Gastroesophageal sphincter (tissue), 4 donors: ENCODE results near the gene UGT1A10. TPM values are rescaled to one million over a fixed set of nuclear protein-coding genes. Genes with fewer than 3 reads are reported as not detected.

Experiments
- ATAC-seq: fragments of 150-250 bp; one replicate; pipeline ENCODE4 v1.9.1; 2016; ENCODE audit warnings: mild to moderate bottlenecking, moderate library complexity
- H3K27ac ChIP-seq, 4 donors: fragments of 200-600 bp; sonication (generic) in 3 of 4; 1 replicate in 3 of 4; 2 replicates in 1 of 4; pipeline ENCODE4 v1.5.1; 2016 to 2019
- H3K27me3 ChIP-seq: fragments of 200-600 bp; sonication (generic); one replicate; pipeline ENCODE4 v1.5.1; 2019
- H3K36me3 ChIP-seq, 2 donors: fragments of 200-600 bp; sonication (generic); one replicate each; pipeline ENCODE4 v1.5.1; 2019; ENCODE audit warnings: control low read depth in 1 of 2
- H3K4me1 ChIP-seq, 3 donors: fragments of 200-600 bp; sonication (generic); 1 replicate in 2 of 3; 2 replicates in 1 of 3; pipeline ENCODE4 v1.5.1; 2016 to 2019; ENCODE audit warnings: control low read depth in 2 of 3
- H3K4me3 ChIP-seq, 2 donors: fragments of 200-600 bp; sonication (generic); one replicate each; pipeline ENCODE4 v1.5.1; 2019; ENCODE audit warnings: mild to moderate bottlenecking in 1 of 2, moderate library complexity in 1 of 2
- H3K9me3 ChIP-seq, 3 donors: fragments of 200-600 bp; sonication (generic); one replicate each; pipeline ENCODE4 v1.5.1; 2017 to 2019; ENCODE audit warnings: control low read depth in 2 of 3
- CTCF ChIP-seq, 4 experiments: fragments of 200-600 bp in 2 of 4; fragments of 450-650 bp in 2 of 4; sonication (generic) in 1 of 4; IDR thresholded peaks; one replicate each; pipeline ENCODE4 v1.5.1; 2017 to 2019; ENCODE audit warnings: antibody characterized with exemption in 4 of 4, mild to moderate bottlenecking in 2 of 4, moderate library complexity in 2 of 4
- EP300 ChIP-seq: sonication (generic); formaldehyde crosslinking; IDR thresholded peaks from one replicate; pipeline ENCODE4 v1.6.1; 2017; ENCODE audit warnings: antibody characterized with exemption, mild to moderate bottlenecking
- POLR2A ChIP-seq, 2 donors: fragments of 450-650 bp; IDR thresholded peaks; one replicate each; pipeline ENCODE4 v1.6.1; 2017; ENCODE audit warnings: antibody characterized with exemption in 2 of 2, mild to moderate bottlenecking in 2 of 2, moderate library complexity in 1 of 2
- POLR2AphosphoS5 ChIP-seq: sonication (generic); formaldehyde crosslinking; IDR thresholded peaks from one replicate; pipeline ENCODE4 v1.6.1; 2017; ENCODE audit warnings: antibody characterized with exemption
- WGBS, 2 donors: methylation state at CpG; one replicate each; pipeline ENCODE4 v1.1.5; 2018; ENCODE audit warnings: low coverage in 1 of 2; 5-methylcytosine and 5-hydroxymethylcytosine counted together
- total RNA-seq, 4 donors: library from RNA; depleted of rRNA; stranded (reverse); fragments of >200 nt; gene quantifications; one replicate each; pipeline ENCODE4 v1.1.0, GENCODE V29; 2016

Gene UGT1A10
- total RNA-seq, 4 donors from 2014 or later: 0.16 to 1.0 TPM; not detected in 2

GRCh38 chr2:233778030-233778429 lies 141.8 kb downstream of the UGT1A10 start, which contains the start of gene MROH2A:
Gene MROH2A, plus strand, starts transcription at chr2:233778330. Its CDS starts 1,029 bp downstream, at chr2:233779359.
- H3K27me3 ChIP-seq: peaks cover 25% of the 10 kb centered on the region

GRCh38 chr2:233779722-233780121 lies 143.5 kb downstream of the UGT1A10 start:
- no peak overlapping the region for H3K4me3 ChIP-seq

More at GRCh38 chr2:233778030-233778429, 141.8 kb downstream of the UGT1A10 start, which contains the start of gene MROH2A:
- no peaks in the 10 kb centered on the region for H3K36me3 ChIP-seq
- no peak within 1 kb of the TSS for H3K4me3 ChIP-seq
- WGBS, 2 donors: 50 to 100% methylated on average over 1 to 2 of the region's 2 CpGs
- no peak within 1 kb of the TSS for H3K27ac ChIP-seq
- peaks cover 0 to 26% (median 0%) of the 10 kb centered on the region in 3 donors for H3K9me3 ChIP-seq
- no peak for TF ChIP-seq POLR2AphosphoS5
- TF ChIP-seq POLR2A (IDR thresholded peaks at IDR 0.05): no peak
- TF ChIP-seq CTCF (IDR thresholded peaks at IDR 0.05): no peak
- no peak for TF ChIP-seq EP300
- H3K4me1 ChIP-seq: no peaks in the 10 kb centered on the region
- no peak for ATAC-seq

GRCh38 chr2:233780771-233781170 lies 144.5 kb downstream of the UGT1A10 start:
- no peak for ATAC-seq
- Histone ChIP-seq H3K27ac (no peak overlapping the region), H3K4me3 (no peak overlapping the region), H3K36me3 (no peaks in the 10 kb centered on the region), H3K27me3 (peaks cover 23% of the 10 kb centered on the region), H3K9me3 (peaks cover 0 to 19% (median 0%) of the 10 kb centered on the region in 3 donors), H3K4me1 (no peaks in the 10 kb centered on the region)
- 90 to 100% methylated on average over 3 to 4 of the region's 4 CpGs for WGBS, 2 donors
- TF ChIP-seq EP300 (no peak), POLR2A (IDR thresholded peaks at IDR 0.05) (no peak), CTCF (IDR thresholded peaks at IDR 0.05) (no peak), POLR2AphosphoS5 (no peak)

More at GRCh38 chr2:233779722-233780121, 143.5 kb downstream of the UGT1A10 start:
- 100% methylated on average over 3 of the region's 4 CpGs; no CpG with 5 or more reads in 1 of the 2 donors for whole genome bisulfite sequencing, 2 donors
- no peak for ATAC-seq
- Histone ChIP-seq H3K27ac (no peak overlapping the region), H3K9me3 (peaks cover 0 to 26% (median 0%) of the 10 kb centered on the region in 3 donors), H3K36me3 (no peaks in the 10 kb centered on the region), H3K4me1 (no peaks in the 10 kb centered on the region), H3K27me3 (peaks cover 28% of the 10 kb centered on the region)
- TF ChIP-seq CTCF (IDR thresholded peaks at IDR 0.05) (no peak), EP300 (no peak), POLR2AphosphoS5 (no peak)

GRCh38 chr2:233789554-233789953 lies 153.3 kb downstream of the UGT1A10 start:
- H3K4me1 ChIP-seq: no peaks in the 10 kb centered on the region
- no peaks in the 10 kb centered on the region for H3K9me3 ChIP-seq
- no peak for ATAC-seq
- no peaks in the 10 kb centered on the region for H3K36me3 ChIP-seq
- no peak for TF ChIP-seq POLR2A (IDR thresholded peaks at IDR 0.05)
- no peak for TF ChIP-seq POLR2AphosphoS5
- TF ChIP-seq EP300: no peak
- no peak for TF ChIP-seq CTCF (IDR thresholded peaks at IDR 0.05)
- peaks cover 4% of the 10 kb centered on the region for H3K27me3 ChIP-seq
- H3K27ac ChIP-seq: no peak overlapping the region
- 80% methylated on average over 1 of the region's 7 CpGs; no CpG with 5 or more reads in 1 of the 2 donors for WGBS, 2 donors
- no peak overlapping the region for H3K4me3 ChIP-seq

GRCh38 chr2:233791151-233791882 lies 155.1 kb downstream of the UGT1A10 start:
- no peaks in the 10 kb centered on the region for H3K27me3 ChIP-seq
- no peaks in the 10 kb centered on the region for H3K36me3 ChIP-seq
- WGBS, 2 donors: 69 to 88% methylated on average over 6 to 10 of the region's 18 CpGs
- H3K9me3 ChIP-seq: no peaks in the 10 kb centered on the region
- no peaks in the 10 kb centered on the region for H3K4me1 ChIP-seq
- TF ChIP-seq EP300: no peak
- TF ChIP-seq POLR2A (IDR thresholded peaks at IDR 0.05): no peak
- TF ChIP-seq POLR2AphosphoS5: no peak
- TF ChIP-seq CTCF (IDR thresholded peaks at IDR 0.05): no peak
- no peak overlapping the region for H3K27ac ChIP-seq
- no peak for ATAC-seq
- no peak overlapping the region for H3K4me3 ChIP-seq
